GM12891 (cell line): ENCODE measurements around the gene PPP1R36.

Experiments used
- POLR2A ChIP-seq: IDR thresholded peaks from 2 replicates; pipeline ENCODE4 v1.6.1; 2011; ENCODE audit warnings: low read depth, low read length, control low read depth
- POLR2AphosphoS5 ChIP-seq: IDR thresholded peaks from 2 replicates; pipeline ENCODE4 v1.6.1; 2011; ENCODE audit warnings: low read depth, low read length, control low read depth
- POU2F2 ChIP-seq: IDR thresholded peaks from 2 replicates; pipeline ENCODE4 v1.6.1; 2011; ENCODE audit warnings: low read depth, mild to moderate bottlenecking, control low read depth, low read length, moderate library complexity
- TAF1 ChIP-seq: IDR thresholded peaks from 2 replicates; pipeline ENCODE4 v1.6.1; 2011; ENCODE audit warnings: low read depth, low read length, control low read depth

DNA sequence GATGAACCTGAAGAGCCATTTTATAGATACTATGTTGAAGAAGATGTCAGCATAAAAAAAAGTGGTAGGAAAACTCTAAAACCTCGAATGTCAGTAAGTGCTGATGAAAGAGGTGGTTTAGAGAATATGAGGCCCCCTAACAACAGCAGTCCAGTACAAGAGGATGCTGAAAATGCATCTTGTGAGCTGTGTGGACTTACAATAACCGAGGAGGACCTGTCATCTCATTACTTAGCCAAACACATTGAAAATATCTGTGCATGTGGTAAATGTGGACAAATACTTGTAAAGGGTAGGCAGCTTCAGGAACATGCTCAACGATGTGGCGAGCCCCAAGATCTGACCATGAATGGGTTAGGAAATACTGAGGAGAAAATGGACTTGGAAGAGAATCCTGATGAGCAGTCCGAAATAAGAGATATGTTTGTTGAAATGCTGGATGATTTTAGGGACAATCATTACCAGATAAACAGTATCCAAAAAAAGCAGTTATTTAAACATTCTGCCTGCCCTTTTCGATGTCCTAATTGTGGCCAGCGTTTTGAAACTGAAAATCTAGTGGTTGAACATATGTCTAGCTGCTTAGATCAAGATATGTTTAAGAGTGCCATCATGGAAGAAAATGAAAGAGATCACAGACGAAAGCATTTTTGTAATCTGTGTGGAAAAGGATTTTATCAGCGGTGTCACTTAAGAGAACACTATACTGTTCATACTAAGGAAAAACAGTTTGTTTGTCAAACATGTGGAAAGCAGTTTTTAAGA is 27.0 kb upstream of the PPP1R36 start:
- 0 out of 2 replicates have a peak, but pooled peaks have one; percentile 18 for TF ChIP-seq POLR2A
- no peak for TF ChIP-seq POLR2AphosphoS5
- no peak for TF ChIP-seq TAF1
- no peak for TF ChIP-seq POU2F2
